Measurements from ENCODE around the gene YRDC. TPM values are rescaled to one million over a fixed set of nuclear protein-coding genes. Genes with fewer than 3 reads are reported as not detected.

Gene YRDC
- total RNA-seq, 4 donors from 2014 or later, result 19.9 to 26.0 (median 21.1) TPM

DNA sequence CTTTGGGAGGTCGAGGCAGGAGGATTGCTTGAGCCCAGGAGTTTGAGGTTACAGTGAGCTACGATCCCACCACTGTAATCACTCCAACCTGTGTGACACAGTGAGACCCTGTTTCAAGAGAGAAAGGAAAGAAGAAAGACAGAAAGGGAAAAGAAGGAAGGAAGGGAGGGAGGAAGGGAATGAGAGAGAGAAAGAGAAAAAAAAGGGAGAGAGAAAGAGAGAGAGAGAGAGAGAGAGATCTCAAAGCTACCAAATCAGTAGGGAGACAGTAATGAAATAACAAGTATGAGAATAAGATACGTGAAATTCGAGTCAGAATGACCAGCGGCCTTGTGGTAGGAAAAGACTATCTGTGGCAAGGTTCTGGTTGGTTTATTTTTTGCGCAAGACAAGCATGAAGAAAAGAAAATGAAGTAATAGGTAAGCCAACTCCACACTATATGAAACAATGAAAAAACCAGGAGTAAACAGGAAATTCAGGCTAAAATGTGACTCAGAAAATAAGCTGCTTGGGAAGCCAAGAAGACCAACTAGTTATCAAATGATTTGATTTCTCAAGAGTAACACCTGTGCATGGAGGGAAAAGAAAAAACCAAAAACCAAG lies 42.4 kb upstream of the YRDC start:
- no peaks in the 10 kb centered on the region for H3K9me3 ChIP-seq
- H3K27me3 ChIP-seq, result no peaks in the 10 kb centered on the region
- H3K27ac ChIP-seq, result peak overlapping the region in 3 of 4 donors; percentile 73 to 80 (median 79)
- DNase-seq, result no peak
- 61 to 82% methylated on average over 6 of the region's 6 CpGs for WGBS, 2 donors
- no peak overlapping the region for H3K4me3 ChIP-seq
- no peak for TF ChIP-seq POLR2A (IDR thresholded peaks at IDR 0.05)
- TF ChIP-seq, protein P1, sequence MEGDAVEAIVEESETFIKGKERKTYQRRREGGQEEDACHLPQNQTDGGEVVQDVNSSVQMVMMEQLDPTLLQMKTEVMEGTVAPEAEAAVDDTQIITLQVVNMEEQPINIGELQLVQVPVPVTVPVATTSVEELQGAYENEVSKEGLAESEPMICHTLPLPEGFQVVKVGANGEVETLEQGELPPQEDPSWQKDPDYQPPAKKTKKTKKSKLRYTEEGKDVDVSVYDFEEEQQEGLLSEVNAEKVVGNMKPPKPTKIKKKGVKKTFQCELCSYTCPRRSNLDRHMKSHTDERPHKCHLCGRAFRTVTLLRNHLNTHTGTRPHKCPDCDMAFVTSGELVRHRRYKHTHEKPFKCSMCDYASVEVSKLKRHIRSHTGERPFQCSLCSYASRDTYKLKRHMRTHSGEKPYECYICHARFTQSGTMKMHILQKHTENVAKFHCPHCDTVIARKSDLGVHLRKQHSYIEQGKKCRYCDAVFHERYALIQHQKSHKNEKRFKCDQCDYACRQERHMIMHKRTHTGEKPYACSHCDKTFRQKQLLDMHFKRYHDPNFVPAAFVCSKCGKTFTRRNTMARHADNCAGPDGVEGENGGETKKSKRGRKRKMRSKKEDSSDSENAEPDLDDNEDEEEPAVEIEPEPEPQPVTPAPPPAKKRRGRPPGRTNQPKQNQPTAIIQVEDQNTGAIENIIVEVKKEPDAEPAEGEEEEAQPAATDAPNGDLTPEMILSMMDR (IDR thresholded peaks at IDR 0.05), result no peak
- intact Hi-C loops (cut with DNase I), result no loop called here
- peaks cover 0 to 43% (median 0%) of the 10 kb centered on the region in 3 donors for H3K36me3 ChIP-seq
- peaks cover 11 to 94% (median 39%) of the 10 kb centered on the region in 3 donors for H3K4me1 ChIP-seq

DNA sequence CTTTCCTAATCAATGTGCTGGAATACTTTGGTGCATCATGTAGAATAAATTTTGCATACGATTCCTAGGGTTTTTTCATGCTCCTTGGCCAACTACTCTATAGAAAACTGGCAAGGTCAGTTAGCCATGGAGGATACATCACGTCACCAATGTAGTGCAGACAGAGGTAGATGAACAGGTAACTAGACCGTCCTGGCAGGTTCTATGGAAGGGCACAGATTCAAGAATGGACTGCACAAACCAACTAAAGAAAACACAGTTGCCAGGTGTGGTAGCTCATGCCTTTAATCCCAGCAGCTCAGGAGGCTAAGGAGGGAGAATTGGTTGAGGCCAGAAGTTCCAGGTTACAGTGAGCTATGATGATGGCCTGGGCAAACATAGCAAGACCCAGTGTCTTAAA lies 41.5 kb upstream of the YRDC start:
- H3K9me3 ChIP-seq, result no peaks in the 10 kb centered on the region
- peak overlapping the region in 3 of 4 donors; percentile 73 to 80 (median 79) for H3K27ac ChIP-seq
- 84 to 87% methylated on average over 3 of the region's 3 CpGs for WGBS, 2 donors
- no peak overlapping the region for H3K4me3 ChIP-seq
- no peak for DNase-seq
- no peaks in the 10 kb centered on the region for H3K27me3 ChIP-seq
- H3K36me3 ChIP-seq, result peaks cover 0 to 36% (median 0%) of the 10 kb centered on the region in 3 donors
- intact Hi-C loops (cut with DNase I), result no loop called here
- peaks cover 11 to 87% (median 32%) of the 10 kb centered on the region in 3 donors for H3K4me1 ChIP-seq
- TF ChIP-seq POLR2A (IDR thresholded peaks at IDR 0.05), result no peak
- TF ChIP-seq, protein P1 (IDR thresholded peaks at IDR 0.05), result no peak

DNA sequence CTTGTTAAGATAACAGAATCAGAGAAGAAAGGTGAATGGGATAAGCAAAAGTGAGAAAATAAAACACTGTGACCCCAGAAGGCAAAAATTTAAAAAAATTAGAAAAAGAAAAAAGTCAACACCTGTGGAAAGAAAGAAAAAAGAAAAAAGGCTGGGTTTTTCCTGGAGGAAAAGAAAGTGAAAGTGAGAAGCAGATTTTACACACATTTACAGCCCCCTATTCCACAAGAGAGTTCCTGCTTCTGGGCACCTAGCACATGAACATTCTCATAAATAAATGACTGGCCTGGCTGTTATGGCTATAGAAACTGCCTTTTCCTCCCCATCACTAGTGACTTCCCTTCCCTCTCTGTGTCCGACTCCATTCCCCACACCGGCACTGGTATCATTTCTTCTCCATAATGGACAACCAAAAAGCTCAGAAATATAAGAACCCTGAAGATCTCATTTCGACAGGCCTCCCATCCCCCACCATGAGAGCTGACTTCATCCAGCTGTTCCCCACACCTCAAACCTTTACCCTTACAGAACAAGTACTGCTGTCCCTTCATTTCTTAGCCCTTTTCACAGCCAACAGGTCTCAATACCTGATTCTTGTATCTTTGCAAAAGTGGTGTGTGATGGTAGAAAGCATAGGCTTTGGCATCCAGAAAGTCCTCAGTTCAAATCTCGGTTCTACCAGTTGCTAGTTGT lies 38.8 kb upstream of the YRDC start:
- 82 to 84% methylated on average over 4 of the region's 4 CpGs for WGBS, 2 donors
- Histone ChIP-seq H3K9me3 (no peaks in the 10 kb centered on the region), H3K27me3 (no peaks in the 10 kb centered on the region), H3K4me3 (no peak overlapping the region), H3K36me3 (peaks cover 0 to 37% (median 0%) of the 10 kb centered on the region in 3 donors), H3K4me1 (peaks cover 7 to 64% (median 22%) of the 10 kb centered on the region in 3 donors), H3K27ac (no peak overlapping the region)
- intact Hi-C loops (cut with DNase I), result no loop called here
- TF ChIP-seq, protein P1 (IDR thresholded peaks at IDR 0.05), result no peak
- no peak for TF ChIP-seq POLR2A (IDR thresholded peaks at IDR 0.05)
- DNase-seq, result no peak

DNA sequence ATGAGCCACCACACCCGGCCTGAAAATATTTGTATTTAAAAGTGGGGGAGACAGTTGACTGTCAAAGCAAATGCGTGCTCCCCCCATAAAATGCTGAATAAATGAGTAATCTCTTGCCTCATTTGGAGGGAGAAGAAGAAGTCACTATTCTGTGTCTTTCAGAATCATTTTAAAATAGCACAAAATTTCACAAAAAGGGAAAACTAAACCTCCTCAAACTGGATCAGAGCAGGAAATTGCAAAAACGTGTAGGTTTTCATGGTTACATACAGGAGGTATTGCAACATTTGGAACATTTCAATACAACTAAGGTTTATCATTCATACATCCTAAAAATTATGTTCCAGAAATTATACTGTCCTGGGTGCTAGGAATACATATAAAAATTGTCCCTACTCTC lies 37.8 kb upstream of the YRDC start:
- Histone ChIP-seq H3K4me1 (peaks cover 12 to 54% (median 13%) of the 10 kb centered on the region in 3 donors), H3K27ac (peak overlapping the region in 1 of 4 donors; percentile 2), H3K36me3 (peaks cover 0 to 47% (median 0%) of the 10 kb centered on the region in 3 donors), H3K4me3 (no peak overlapping the region), H3K9me3 (no peaks in the 10 kb centered on the region), H3K27me3 (no peaks in the 10 kb centered on the region)
- intact Hi-C loops (cut with DNase I), result no loop called here
- no peak for DNase-seq
- 36 to 54% methylated on average over 3 of the region's 3 CpGs for WGBS, 2 donors
- TF ChIP-seq, protein P1 (IDR thresholded peaks at IDR 0.05), result no peak
- no peak for TF ChIP-seq POLR2A (IDR thresholded peaks at IDR 0.05)

DNA sequence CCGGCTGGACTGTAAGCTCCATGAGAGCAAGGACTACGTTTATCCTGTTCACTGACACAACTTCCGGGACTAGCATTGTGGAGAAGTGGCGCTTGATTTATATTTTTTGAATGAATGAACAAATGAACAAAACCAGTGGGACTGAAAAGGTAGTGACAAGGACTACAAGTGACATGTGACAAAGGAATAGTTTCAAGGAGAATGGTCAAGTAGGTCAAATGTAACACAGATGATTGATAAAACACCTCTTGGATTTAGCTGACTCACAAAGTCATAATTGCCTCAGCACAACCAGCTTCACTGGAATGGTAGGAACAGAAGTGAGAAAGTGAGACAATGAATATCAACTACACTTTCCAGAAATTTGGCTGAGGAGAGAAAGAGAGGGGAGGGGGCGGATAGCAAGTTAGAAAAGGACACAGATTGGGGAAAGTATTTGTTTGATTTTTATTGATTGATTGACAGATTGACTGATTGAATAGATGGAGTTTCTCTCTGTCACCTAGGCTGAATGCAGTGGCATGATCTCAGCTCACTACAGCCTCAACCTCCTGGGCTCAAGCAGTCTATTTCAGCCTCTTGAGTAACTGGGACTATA lies 37.1 kb upstream of the YRDC start:
- no peaks in the 10 kb centered on the region for H3K27me3 ChIP-seq
- DNase-seq, result no peak
- peak overlapping the region in 1 of 4 donors; percentile 2 for H3K27ac ChIP-seq
- no peaks in the 10 kb centered on the region for H3K9me3 ChIP-seq
- TF ChIP-seq, protein P1 (IDR thresholded peaks at IDR 0.05), result no peak
- no peak for TF ChIP-seq POLR2A (IDR thresholded peaks at IDR 0.05)
- H3K36me3 ChIP-seq, result peaks cover 0 to 54% (median 0%) of the 10 kb centered on the region in 3 donors
- WGBS, 2 donors, result 79 to 86% methylated on average over 5 of the region's 5 CpGs
- intact Hi-C loops (cut with DNase I), result no loop called here
- peaks cover 11 to 47% (median 12%) of the 10 kb centered on the region in 3 donors for H3K4me1 ChIP-seq
- no peak overlapping the region for H3K4me3 ChIP-seq

Data from esophagus squamous epithelium (tissue), 5 donors.